GM12865 (cell line): ENCODE data around the gene CRACR2B.

Experiments
- DNase-seq: peaks from one replicate; pipeline ENCODE4 v3.0.0; 2010; ENCODE audit warnings: low read depth
- H3K4me3 ChIP-seq: 2 replicates; pipeline ENCODE4 v1.5.1; 2011; ENCODE audit warnings: mild to moderate bottlenecking, low read depth, low read length, control low read depth
- TF ChIP-seq, protein P1 (sequence below): IDR thresholded peaks from 2 replicates; pipeline ENCODE4 v1.5.1; 2011; ENCODE audit warnings: low read length, control low read depth, low read depth, inconsistent platforms; ENCODE audit not compliant: insufficient read depth; ENCODE audit errors: missing control alignments

CRACR2B gene

DNA sequence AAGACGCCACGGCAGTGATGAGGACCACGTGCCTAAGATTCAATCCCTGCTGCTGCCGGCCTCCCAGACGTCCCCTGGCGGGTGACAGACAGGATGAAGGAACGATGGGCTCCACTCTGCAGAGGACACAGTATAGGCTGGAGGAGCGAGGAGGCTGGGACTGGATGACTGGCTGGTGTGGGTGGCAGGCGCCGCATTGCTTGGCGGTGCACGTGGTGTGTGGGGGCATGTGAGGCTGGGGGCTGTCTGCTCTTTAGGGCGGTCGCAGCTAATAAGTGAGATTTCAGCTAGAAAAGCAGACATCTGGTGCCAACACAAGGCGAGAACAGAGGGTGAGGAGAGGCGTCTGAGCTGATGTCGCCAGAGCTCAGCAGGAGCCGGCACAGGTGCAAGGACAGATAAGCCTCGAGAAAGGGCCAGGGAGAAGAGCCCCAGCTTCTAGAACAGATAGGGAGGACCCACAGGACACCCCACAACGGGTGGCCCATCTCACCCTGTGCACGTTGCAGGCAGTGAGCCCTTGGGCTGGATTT is 48.1 kb downstream of the CRACR2B start:
- no peak for DNase-seq
- TF ChIP-seq, protein P1, sequence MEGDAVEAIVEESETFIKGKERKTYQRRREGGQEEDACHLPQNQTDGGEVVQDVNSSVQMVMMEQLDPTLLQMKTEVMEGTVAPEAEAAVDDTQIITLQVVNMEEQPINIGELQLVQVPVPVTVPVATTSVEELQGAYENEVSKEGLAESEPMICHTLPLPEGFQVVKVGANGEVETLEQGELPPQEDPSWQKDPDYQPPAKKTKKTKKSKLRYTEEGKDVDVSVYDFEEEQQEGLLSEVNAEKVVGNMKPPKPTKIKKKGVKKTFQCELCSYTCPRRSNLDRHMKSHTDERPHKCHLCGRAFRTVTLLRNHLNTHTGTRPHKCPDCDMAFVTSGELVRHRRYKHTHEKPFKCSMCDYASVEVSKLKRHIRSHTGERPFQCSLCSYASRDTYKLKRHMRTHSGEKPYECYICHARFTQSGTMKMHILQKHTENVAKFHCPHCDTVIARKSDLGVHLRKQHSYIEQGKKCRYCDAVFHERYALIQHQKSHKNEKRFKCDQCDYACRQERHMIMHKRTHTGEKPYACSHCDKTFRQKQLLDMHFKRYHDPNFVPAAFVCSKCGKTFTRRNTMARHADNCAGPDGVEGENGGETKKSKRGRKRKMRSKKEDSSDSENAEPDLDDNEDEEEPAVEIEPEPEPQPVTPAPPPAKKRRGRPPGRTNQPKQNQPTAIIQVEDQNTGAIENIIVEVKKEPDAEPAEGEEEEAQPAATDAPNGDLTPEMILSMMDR: no peak

DNA sequence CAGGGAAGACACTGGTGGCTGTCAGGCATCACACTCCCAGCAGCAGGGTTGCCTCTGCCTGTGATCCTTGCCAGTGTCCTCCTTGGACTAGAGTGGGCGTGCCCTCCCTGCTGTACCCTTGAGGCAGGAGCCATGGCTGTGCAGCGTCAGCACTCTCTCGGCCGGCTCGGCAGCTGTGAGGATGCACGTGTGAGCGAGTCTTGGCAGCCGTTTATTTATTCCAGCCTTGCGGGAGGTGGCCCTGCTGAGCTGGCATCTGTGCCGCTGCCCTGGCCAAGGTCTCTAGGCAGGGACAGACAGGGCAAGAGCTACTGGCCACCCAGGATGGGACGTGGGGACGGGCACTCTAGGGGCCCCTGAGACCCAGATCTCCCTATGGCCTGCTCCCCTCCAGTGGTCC is 48.8 kb downstream of the CRACR2B start:
- no peak for DNase-seq
- TF ChIP-seq, protein P1: no peak

More for the DNA sequence above, 48.1 kb downstream of the CRACR2B start:
- no peak overlapping the region for H3K4me3 ChIP-seq

DNA sequence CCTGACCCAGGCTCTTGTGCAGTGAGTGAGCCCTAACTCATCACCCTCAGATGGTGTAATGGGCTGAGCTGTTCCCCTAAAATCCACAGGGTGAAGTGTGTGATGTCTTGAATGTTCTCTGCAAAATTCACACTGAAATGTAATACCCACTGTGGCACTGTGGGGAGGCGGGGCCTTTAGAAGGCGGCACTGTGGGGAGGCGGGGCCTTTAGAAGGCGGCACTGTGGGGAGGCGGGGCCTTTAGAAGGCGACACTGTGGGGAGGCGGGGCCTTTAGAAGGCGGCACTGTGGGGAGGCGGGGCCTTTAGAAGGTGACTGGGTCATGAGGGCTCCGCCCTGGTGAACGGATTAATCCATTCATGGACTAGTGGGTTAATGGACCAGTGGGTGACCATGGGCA is 49.8 kb downstream of the CRACR2B start:
- TF ChIP-seq, protein P1: no peak
- peak; percentile 31 for DNase-seq

More for the DNA sequence above, 48.8 kb downstream of the CRACR2B start:
- no peak overlapping the region for H3K4me3 ChIP-seq

DNA sequence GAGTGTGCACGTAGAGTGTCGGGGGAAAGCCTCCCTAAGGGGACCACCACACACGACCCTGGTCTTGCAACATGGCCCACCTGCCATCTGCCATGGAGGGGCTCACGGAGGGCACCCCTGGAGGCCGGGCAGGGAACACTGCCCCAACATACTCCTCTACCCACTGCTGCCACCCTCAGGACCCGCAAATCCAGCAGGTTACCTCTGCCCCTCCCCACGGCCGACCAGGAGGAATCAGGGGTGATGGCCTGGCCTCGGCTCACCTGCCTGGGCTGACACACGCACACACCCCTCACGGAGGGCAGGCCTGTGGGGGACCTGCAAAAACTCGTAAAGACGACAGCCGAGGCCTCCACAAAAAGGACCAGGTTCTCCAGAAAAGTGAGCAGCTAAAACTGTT is 52.7 kb downstream of the CRACR2B start:
- TF ChIP-seq, protein P1: no peak
- H3K4me3 ChIP-seq: no peak overlapping the region
- DNase-seq: no peak

More for the DNA sequence above, 49.8 kb downstream of the CRACR2B start:
- H3K4me3 ChIP-seq: no peak overlapping the region
